Measurements from ENCODE around the gene EPHA8. TPM values are rescaled to one million over a fixed set of nuclear protein-coding genes. Genes with fewer than 3 reads are reported as not detected.

The EPHA8 gene
- total and polyA plus RNA-seq, 2 of the 13 experiments (the other 11 are each of a cell fraction or from before 2014, with no cell fraction given): not detected

DNA sequence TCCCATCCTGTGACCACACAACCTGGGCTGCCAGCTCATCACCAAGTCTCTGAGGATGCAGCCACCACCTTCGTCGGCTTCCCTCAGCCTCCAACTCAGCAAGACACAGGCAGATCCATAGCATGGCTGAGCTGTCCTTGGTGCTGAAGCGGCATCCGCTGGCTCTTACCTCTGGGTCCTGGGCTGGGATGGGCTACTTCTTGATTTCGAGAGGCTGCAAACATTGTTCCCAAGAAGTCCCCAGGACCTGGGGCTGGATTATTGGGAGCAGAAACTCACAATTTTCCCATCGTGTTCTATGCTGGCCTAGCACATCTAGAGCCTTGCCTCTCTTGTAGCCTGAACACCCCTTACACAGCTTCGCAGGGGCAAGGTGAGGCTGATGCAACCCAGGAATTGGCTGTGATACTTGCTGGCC is 48.2 kb downstream of the EPHA8 start (continued):
- no peak for TF ChIP-seq UBTF (CRISPR knock-in tag; IDR thresholded peaks at IDR 0.05)
- no peak for TF ChIP-seq ZNF570 (CRISPR knock-in tag; IDR thresholded peaks at IDR 0.05; ENCODE audit: borderline replicate concordance)
- no peak for TF ChIP-seq ATRX (CRISPR knock-in tag; IDR thresholded peaks at IDR 0.05; ENCODE audit: borderline replicate concordance)
- no peak for TF ChIP-seq DZIP1 (CRISPR knock-in tag; IDR thresholded peaks at IDR 0.05)
- 0 out of 2 replicates have a peak, but pooled peaks have one; percentile 44 for TF ChIP-seq CBX5 (CRISPR knock-in tag; IDR thresholded peaks at IDR 0.05; ENCODE audit: borderline replicate concordance)
- 0 out of 2 replicates have a peak, but pooled peaks have one; percentile 82 for TF ChIP-seq AHR (CRISPR knock-in tag; IDR thresholded peaks at IDR 0.05)
- TF ChIP-seq, protein P1, sequence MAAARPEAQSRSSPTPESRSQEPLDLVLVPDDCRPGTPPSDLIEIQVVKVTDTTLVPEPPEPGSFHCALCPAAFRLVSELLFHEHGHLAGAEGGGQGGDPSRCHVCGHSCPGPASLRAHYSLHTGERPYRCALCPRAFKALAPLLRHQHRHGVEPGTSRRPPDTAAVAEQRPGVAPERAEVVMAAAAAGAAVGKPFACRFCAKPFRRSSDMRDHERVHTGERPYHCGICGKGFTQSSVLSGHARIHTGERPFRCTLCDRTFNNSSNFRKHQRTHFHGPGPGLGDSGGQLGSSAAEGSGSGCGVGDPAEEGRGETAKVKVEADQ (CRISPR knock-in tag; IDR thresholded peaks at IDR 0.05; ENCODE audit: borderline replicate concordance): no peak
- no peak for TF ChIP-seq CBX1 (IDR thresholded peaks at IDR 0.05; ENCODE audit: low read depth)
- TF ChIP-seq ATAD3A (CRISPR knock-in tag; IDR thresholded peaks at IDR 0.05): peak; percentile 84; the same call in 1 of the 2 replicates
- TF ChIP-seq MLLT10 (CRISPR knock-in tag; IDR thresholded peaks at IDR 0.05): no peak
- TF ChIP-seq DMAP1 (CRISPR knock-in tag; IDR thresholded peaks at IDR 0.05): no peak
- TF ChIP-seq ZNF724P (CRISPR knock-in tag; IDR thresholded peaks at IDR 0.05; ENCODE audit: borderline replicate concordance): no peak
- TF ChIP-seq ZNF138 (CRISPR knock-in tag; IDR thresholded peaks at IDR 0.05; ENCODE audit: low read depth): no peak
- TF ChIP-seq FOXJ3 (CRISPR knock-in tag; IDR thresholded peaks at IDR 0.05; ENCODE audit: borderline replicate concordance): no peak
- TF ChIP-seq, protein P2, sequence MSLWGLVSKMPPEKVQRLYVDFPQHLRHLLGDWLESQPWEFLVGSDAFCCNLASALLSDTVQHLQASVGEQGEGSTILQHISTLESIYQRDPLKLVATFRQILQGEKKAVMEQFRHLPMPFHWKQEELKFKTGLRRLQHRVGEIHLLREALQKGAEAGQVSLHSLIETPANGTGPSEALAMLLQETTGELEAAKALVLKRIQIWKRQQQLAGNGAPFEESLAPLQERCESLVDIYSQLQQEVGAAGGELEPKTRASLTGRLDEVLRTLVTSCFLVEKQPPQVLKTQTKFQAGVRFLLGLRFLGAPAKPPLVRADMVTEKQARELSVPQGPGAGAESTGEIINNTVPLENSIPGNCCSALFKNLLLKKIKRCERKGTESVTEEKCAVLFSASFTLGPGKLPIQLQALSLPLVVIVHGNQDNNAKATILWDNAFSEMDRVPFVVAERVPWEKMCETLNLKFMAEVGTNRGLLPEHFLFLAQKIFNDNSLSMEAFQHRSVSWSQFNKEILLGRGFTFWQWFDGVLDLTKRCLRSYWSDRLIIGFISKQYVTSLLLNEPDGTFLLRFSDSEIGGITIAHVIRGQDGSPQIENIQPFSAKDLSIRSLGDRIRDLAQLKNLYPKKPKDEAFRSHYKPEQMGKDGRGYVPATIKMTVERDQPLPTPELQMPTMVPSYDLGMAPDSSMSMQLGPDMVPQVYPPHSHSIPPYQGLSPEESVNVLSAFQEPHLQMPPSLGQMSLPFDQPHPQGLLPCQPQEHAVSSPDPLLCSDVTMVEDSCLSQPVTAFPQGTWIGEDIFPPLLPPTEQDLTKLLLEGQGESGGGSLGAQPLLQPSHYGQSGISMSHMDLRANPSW (CRISPR knock-in tag; IDR thresholded peaks at IDR 0.05; ENCODE audit: borderline replicate concordance): no peak
- no peak for TF ChIP-seq ZNF761 (CRISPR knock-in tag; conservative IDR thresholded peaks at IDR 0.05)
